IMR-90 (cell line): ENCODE data around the gene APMAP. TPM values are rescaled to one million over a fixed set of nuclear protein-coding genes. Genes with fewer than 3 reads are reported as not detected.

Source experiments
- ATAC-seq: fragments of 200-7000 bp; cut with Tn5 transposase; 2 replicates; pipeline ENCODE4 v1.9.1; 2020; ENCODE audit warnings: low read depth, mild to moderate bottlenecking, moderate library complexity
- BruUV-seq: library from RNA; stranded (reverse); fragments of 400-500 nt; replicated peaks from 2 replicates; lab custom pipeline; 2021; lab: Mats Ljungman, UMichigan
- CTCF ChIA-PET: fragments of 300-600 bp; formaldehyde crosslinking; extraction: SDS; loops from one replicate; lab custom pipeline; 2021; ENCODE audit warnings: antibody characterized with exemption; lab: Yijun Ruan, JAX
- POLR2A ChIA-PET: fragments of 300-600 bp; sonication (Branson Sonifier 250); formaldehyde crosslinking; loops from one replicate; lab custom pipeline; 2022; ENCODE audit warnings: antibody characterized with exemption; ENCODE audit not compliant: unreplicated experiment; lab: Charles Lee
- DNase-seq: peaks from one replicate; pipeline ENCODE4 v3.0.0; 2013
- H2AFZ ChIP-seq: replicated peaks from 2 replicates; pipeline ENCODE3; 2013; ENCODE audit warnings: low read length, mild to moderate bottlenecking; ENCODE audit not compliant: poor library complexity
- H2AK5ac ChIP-seq: 2 replicates; pipeline ENCODE4 v1.6.1; 2013; ENCODE audit warnings: low read depth, low read length, inconsistent platforms
- H2AK9ac ChIP-seq: replicated peaks from 2 replicates; pipeline ENCODE3; 2013; ENCODE audit warnings: mild to moderate bottlenecking, low read depth, low read length, moderate library complexity; ENCODE audit not compliant: poor library complexity
- H2BK120ac ChIP-seq: 2 replicates; pipeline ENCODE4 v1.6.1; 2013; ENCODE audit warnings: low read depth, low read length, inconsistent platforms
- H2BK15ac ChIP-seq: 3 replicates; pipeline ENCODE4 v1.6.1; 2013; ENCODE audit warnings: low read depth, low read length, inconsistent platforms
- H2BK20ac ChIP-seq: 2 replicates; pipeline ENCODE4 v1.6.1; 2013; ENCODE audit warnings: low read depth, mild to moderate bottlenecking, inconsistent platforms, low read length, moderate library complexity
- H2BK5ac ChIP-seq: 2 replicates; pipeline ENCODE4 v1.6.1; 2013; ENCODE audit warnings: mild to moderate bottlenecking, low read depth, low read length, inconsistent platforms; ENCODE audit not compliant: poor library complexity, severe bottlenecking
- H3K14ac ChIP-seq: replicated peaks from 2 replicates; pipeline ENCODE4 v1.6.1; 2013; ENCODE audit warnings: low read depth, low read length, inconsistent platforms
- H3K18ac ChIP-seq: 2 replicates; pipeline ENCODE4 v1.6.1; 2013; ENCODE audit warnings: low read depth, low read length, control low read depth
- H3K23ac ChIP-seq: 2 replicates; pipeline ENCODE4 v1.6.1; 2013; ENCODE audit warnings: low read depth, low read length, inconsistent platforms
- H3K27ac ChIP-seq: 2 replicates; pipeline ENCODE4 v1.5.1; 2013; ENCODE audit warnings: mild to moderate bottlenecking, control low read depth, low read length; ENCODE audit not compliant: insufficient read depth
- H3K27me3 ChIP-seq: 2 replicates; pipeline ENCODE4 v1.6.1; 2013; ENCODE audit warnings: low read length; ENCODE audit not compliant: control insufficient read depth, insufficient read depth
- H3K36me3 ChIP-seq: 2 replicates; pipeline ENCODE4 v1.6.1; 2013; ENCODE audit warnings: low read length, mixed read lengths; ENCODE audit not compliant: control insufficient read depth, insufficient read depth
- H3K4ac ChIP-seq: 2 replicates; pipeline ENCODE4 v1.6.1; 2013; ENCODE audit warnings: low read depth, low read length, inconsistent platforms
- H3K4me1 ChIP-seq: 2 replicates; pipeline ENCODE4 v1.6.1; 2013; ENCODE audit warnings: low read length, mixed read lengths; ENCODE audit not compliant: control insufficient read depth, insufficient read depth
- H3K4me2 ChIP-seq: 2 replicates; pipeline ENCODE4 v1.6.1; 2013; ENCODE audit warnings: low read depth, mild to moderate bottlenecking, control low read depth, low read length, moderate library complexity
- H3K4me3 ChIP-seq: 2 replicates; pipeline ENCODE4 v1.5.1; 2013; ENCODE audit warnings: low read depth, mild to moderate bottlenecking, control low read depth, low read length, moderate library complexity; ENCODE audit not compliant: insufficient read depth
- H3K56ac ChIP-seq: 2 replicates; pipeline ENCODE4 v1.6.1; 2013; ENCODE audit warnings: low read length, inconsistent platforms; ENCODE audit not compliant: insufficient read depth; ENCODE audit errors: extremely low read depth
- H3K79me1 ChIP-seq, 2 experiments: 2 replicates each; pipeline ENCODE4 v1.6.1; 2013; ENCODE audit warnings: low read length in 2 of 2, inconsistent platforms in 1 of 2, low read depth in 1 of 2
- H3K9ac ChIP-seq: 2 replicates; pipeline ENCODE4 v1.6.1; 2013; ENCODE audit warnings: low read depth, low read length, control low read depth
- H3K9me1 ChIP-seq: 2 replicates; pipeline ENCODE4 v1.6.1; 2013; ENCODE audit warnings: low read length, inconsistent platforms; ENCODE audit not compliant: insufficient read depth
- H3K9me3 ChIP-seq: 2 replicates; pipeline ENCODE4 v1.6.1; 2013; ENCODE audit warnings: low read length; ENCODE audit not compliant: control insufficient read depth, insufficient read depth
- H4K20me1 ChIP-seq: 2 replicates; pipeline ENCODE4 v1.6.1; 2013; ENCODE audit warnings: low read length, inconsistent platforms; ENCODE audit not compliant: insufficient read depth
- H4K5ac ChIP-seq: 2 replicates; pipeline ENCODE4 v1.6.1; 2013; ENCODE audit warnings: mild to moderate bottlenecking, low read depth, low read length, control low read depth
- H4K8ac ChIP-seq, 2 experiments: 2 replicates each; pipeline ENCODE4 v1.6.1; 2013; ENCODE audit warnings: low read depth in 2 of 2, low read length in 2 of 2, control low read depth in 1 of 2, inconsistent platforms in 1 of 2
- H4K91ac ChIP-seq: 2 replicates; pipeline ENCODE4 v1.6.1; 2013; ENCODE audit warnings: low read depth, low read length, inconsistent platforms; ENCODE audit not compliant: insufficient read depth
- CEBPB ChIP-seq: IDR thresholded peaks from 2 replicates; pipeline ENCODE4 v1.6.1; 2012; ENCODE audit warnings: low read depth, low read length, improper control_type of control experiment
- NFE2L2 ChIP-seq: fragments of 150-350 bp; IDR thresholded peaks from 2 replicates; pipeline ENCODE4 v1.6.1; 2016; ENCODE audit warnings: low read depth, mild to moderate bottlenecking, low read length
- POLR2A ChIP-seq: IDR thresholded peaks from 2 replicates; pipeline ENCODE4 v1.6.1; 2012; ENCODE audit warnings: mild to moderate bottlenecking, low read depth, low read length
- SMC3 ChIP-seq: fragments of 150-350 bp; IDR thresholded peaks from 2 replicates; pipeline ENCODE4 v1.6.1; 2016; ENCODE audit warnings: low read depth, mild to moderate bottlenecking, antibody characterized with exemption, low read length, moderate library complexity
- WGBS, 2 experiments: methylation state at CpG; one replicate each; pipeline versions ENCODE4 v1.1.5 to v1.1.7; 2013; ENCODE audit warnings: missing lambda C conversion rate in 2 of 2; ENCODE audit not compliant: insufficient read length in 1 of 2; ENCODE audit errors: extremely low coverage in 2 of 2; 5-methylcytosine and 5-hydroxymethylcytosine counted together
- dilution Hi-C: fragments of 300-500 bp; cut with HindIII; formaldehyde crosslinking; loops from one replicate; pipeline ENCODE4 v1.14.3; 2018; ENCODE audit warnings: low sequenced_read_pairs; ENCODE audit not compliant: unreplicated experiment
- in situ Hi-C: fragments of 300-500 bp; cut with MboI; formaldehyde crosslinking; loops from 3 replicates; pipeline ENCODE4 v1.14.3; 2019; ENCODE audit warnings: low sequenced_read_pairs, inconsistent platforms, mixed read lengths
- intact Hi-C: fragments of 100-400 bp; cut with micrococcal nuclease; formaldehyde crosslinking; loops from 2 replicates; pipeline ENCODE4 v1.10.0; 2022
- polyA plus RNA-seq, 3 experiments: library from polyadenylated mRNA; depleted of rRNA; stranded (reverse); fragments of >200 nt; gene quantifications; 2 replicates each; pipeline ENCODE4 v1.2.3, GENCODE V29; 2012; ENCODE audit warnings: low replicate concordance in 1 of 3
- total RNA-seq: library from RNA; depleted of rRNA; stranded (reverse); fragments of >200 nt; gene quantifications from 2 replicates; pipeline ENCODE4 v1.2.3, GENCODE V29; 2012
- TF ChIP-seq, protein P1 (sequence below): fragments of 150-350 bp; IDR thresholded peaks from 2 replicates; pipeline ENCODE4 v1.6.1; 2017; ENCODE audit warnings: mild to moderate bottlenecking, antibody characterized with exemption, low read length, low read depth

Gene APMAP
- total and polyA plus RNA-seq, 2 of the 4 experiments (the other 2 are of a cell fraction) = 67.2 to 88.8 TPM

DNA sequence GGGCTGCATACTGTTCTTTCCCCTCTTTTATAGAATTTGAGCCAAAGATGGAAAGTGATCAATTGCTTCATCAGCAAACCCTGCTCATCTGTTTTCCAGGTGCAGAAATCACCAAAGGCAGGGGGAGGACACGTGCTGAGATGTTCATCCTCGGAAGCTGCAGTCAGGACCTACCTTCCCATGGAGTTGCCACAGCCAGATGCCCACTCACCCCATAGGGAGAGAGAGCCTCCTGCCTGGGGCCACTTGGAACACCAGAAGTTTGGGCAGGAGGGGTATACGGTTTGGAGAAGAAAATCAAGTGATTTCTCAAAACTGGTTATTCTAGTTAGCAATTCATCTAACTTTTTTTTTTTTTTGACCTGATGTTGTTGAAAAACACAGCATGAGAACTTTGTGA lies 48.8 kb downstream of the APMAP start:
- intact Hi-C loops = no loop called here

More for the DNA sequence above, 48.8 kb downstream of the APMAP start:
- Histone ChIP-seq H3K18ac (no peak overlapping the region), H2BK15ac (no peak overlapping the region), H3K9ac (no peak overlapping the region), H2AK5ac (no peak overlapping the region), H3K56ac (no peak overlapping the region), H3K79me1 (no peaks in the 10 kb centered on the region), H3K14ac (no peak overlapping the region), H4K8ac (no peak overlapping the region), H3K9me1 (no peaks in the 10 kb centered on the region), H3K4me1 (no peaks in the 10 kb centered on the region), H4K91ac (no peak overlapping the region), H2AFZ (no peak overlapping the region), H3K27ac (no peak overlapping the region), H2BK5ac (no peak overlapping the region), H3K27me3 (peaks cover 2% of the 10 kb centered on the region), H3K23ac (no peak overlapping the region), H3K9me3 (no peaks in the 10 kb centered on the region), H4K20me1 (no peaks in the 10 kb centered on the region), H3K4me2 (no peak overlapping the region), H3K4me3 (no peak overlapping the region), H2AK9ac (no peak overlapping the region), H3K36me3 (no peaks in the 10 kb centered on the region), H2BK120ac (no peak overlapping the region), H2BK20ac (no peak overlapping the region), H3K4ac (no peak overlapping the region), H4K5ac (no peak overlapping the region)
- BruUV-seq = no TSS peak
- DNase-seq = no peak
- dilution Hi-C loops = no loop called here
- POLR2A ChIA-PET = no interaction called here
- in situ Hi-C loops = no loop called here
- no peak for ATAC-seq
- CTCF ChIA-PET = no interaction called here
- no CpG with 5 or more reads among the region's 3 CpGs for WGBS, 2 experiments
- TF ChIP-seq CEBPB (no peak), SMC3 (no peak), NFE2L2 (no peak), POLR2A (no peak)
- TF ChIP-seq, protein P1, sequence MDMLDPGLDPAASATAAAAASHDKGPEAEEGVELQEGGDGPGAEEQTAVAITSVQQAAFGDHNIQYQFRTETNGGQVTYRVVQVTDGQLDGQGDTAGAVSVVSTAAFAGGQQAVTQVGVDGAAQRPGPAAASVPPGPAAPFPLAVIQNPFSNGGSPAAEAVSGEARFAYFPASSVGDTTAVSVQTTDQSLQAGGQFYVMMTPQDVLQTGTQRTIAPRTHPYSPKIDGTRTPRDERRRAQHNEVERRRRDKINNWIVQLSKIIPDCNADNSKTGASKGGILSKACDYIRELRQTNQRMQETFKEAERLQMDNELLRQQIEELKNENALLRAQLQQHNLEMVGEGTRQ = no peak
